ENCODE results near the gene RMDN2.

- TF ChIP-seq ZFP37 (tag by site-specific recombination; IDR thresholded peaks at IDR 0.05), result no peak
- no peak for TF ChIP-seq ZNF555 (tag by site-specific recombination; conservative IDR thresholded peaks at IDR 0.05)
- no peak for TF ChIP-seq EGR2 (tag by site-specific recombination; IDR thresholded peaks at IDR 0.05; ENCODE audit: low read depth)
- TF ChIP-seq, protein P1, sequence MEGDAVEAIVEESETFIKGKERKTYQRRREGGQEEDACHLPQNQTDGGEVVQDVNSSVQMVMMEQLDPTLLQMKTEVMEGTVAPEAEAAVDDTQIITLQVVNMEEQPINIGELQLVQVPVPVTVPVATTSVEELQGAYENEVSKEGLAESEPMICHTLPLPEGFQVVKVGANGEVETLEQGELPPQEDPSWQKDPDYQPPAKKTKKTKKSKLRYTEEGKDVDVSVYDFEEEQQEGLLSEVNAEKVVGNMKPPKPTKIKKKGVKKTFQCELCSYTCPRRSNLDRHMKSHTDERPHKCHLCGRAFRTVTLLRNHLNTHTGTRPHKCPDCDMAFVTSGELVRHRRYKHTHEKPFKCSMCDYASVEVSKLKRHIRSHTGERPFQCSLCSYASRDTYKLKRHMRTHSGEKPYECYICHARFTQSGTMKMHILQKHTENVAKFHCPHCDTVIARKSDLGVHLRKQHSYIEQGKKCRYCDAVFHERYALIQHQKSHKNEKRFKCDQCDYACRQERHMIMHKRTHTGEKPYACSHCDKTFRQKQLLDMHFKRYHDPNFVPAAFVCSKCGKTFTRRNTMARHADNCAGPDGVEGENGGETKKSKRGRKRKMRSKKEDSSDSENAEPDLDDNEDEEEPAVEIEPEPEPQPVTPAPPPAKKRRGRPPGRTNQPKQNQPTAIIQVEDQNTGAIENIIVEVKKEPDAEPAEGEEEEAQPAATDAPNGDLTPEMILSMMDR (tag by site-specific recombination; IDR thresholded peaks at IDR 0.05), result no peak
- TF ChIP-seq YY1 (tag by site-specific recombination; IDR thresholded peaks at IDR 0.05), result no peak
These were observed 13.0 kb upstream of the RMDN2 start for GRCh38 chr2:37912056-37912455.

Data from HEK293 (cell line).